Measurements from ENCODE around the gene HDAC4.

- TF ChIP-seq CTCF (IDR thresholded peaks at IDR 0.05) (no peak), POLR2AphosphoS5 (IDR thresholded peaks at IDR 0.05) (no peak)
Measured at GRCh38 chr2:239262484-239263230, 138.2 kb downstream of the HDAC4 start.

Measured in stomach (tissue), 4 donors.